ENCODE measurements around the gene TMC8.

- TF ChIP-seq, protein P1, sequence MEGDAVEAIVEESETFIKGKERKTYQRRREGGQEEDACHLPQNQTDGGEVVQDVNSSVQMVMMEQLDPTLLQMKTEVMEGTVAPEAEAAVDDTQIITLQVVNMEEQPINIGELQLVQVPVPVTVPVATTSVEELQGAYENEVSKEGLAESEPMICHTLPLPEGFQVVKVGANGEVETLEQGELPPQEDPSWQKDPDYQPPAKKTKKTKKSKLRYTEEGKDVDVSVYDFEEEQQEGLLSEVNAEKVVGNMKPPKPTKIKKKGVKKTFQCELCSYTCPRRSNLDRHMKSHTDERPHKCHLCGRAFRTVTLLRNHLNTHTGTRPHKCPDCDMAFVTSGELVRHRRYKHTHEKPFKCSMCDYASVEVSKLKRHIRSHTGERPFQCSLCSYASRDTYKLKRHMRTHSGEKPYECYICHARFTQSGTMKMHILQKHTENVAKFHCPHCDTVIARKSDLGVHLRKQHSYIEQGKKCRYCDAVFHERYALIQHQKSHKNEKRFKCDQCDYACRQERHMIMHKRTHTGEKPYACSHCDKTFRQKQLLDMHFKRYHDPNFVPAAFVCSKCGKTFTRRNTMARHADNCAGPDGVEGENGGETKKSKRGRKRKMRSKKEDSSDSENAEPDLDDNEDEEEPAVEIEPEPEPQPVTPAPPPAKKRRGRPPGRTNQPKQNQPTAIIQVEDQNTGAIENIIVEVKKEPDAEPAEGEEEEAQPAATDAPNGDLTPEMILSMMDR (IDR thresholded peaks at IDR 0.05; ENCODE audit: borderline replicate concordance, extremely low read depth, low read length, poor library complexity, severe bottlenecking) = peak; percentile 75
- no peak for TF ChIP-seq EZH2 (IDR thresholded peaks at IDR 0.05; ENCODE audit: borderline replicate concordance, low read depth, low read length, severe bottlenecking)
Observed at GRCh38 chr17:78176548-78177025, 46.0 kb downstream of the TMC8 start.

All from DND-41 (cell line).